GM12878 (cell line): ENCODE data around the gene MYO1E. TPM values are rescaled to one million over a fixed set of nuclear protein-coding genes. Genes with fewer than 3 reads are reported as not detected.

Experiments
- ATAC-seq: fragments of 200-7000 bp; cut with Tn5 transposase; 3 replicates; pipeline ENCODE4 v1.9.1; 2020; ENCODE audit warnings: mild to moderate bottlenecking, moderate library complexity
- BruUV-seq: library from RNA; stranded (reverse); fragments of 400-500 nt; replicated peaks from 2 replicates; lab custom pipeline; 2021; lab: Mats Ljungman, UMichigan
- CTCF ChIA-PET: fragments of 300-600 bp; sonication (Branson Sonifier 250); formaldehyde crosslinking; extraction: SDS; loops from one replicate; lab custom pipeline; 2021; ENCODE audit warnings: inconsistent platforms; lab: Yijun Ruan, JAX
- POLR2A ChIA-PET: fragments of 350-600 bp; formaldehyde crosslinking; extraction: SDS; loops from one replicate; lab custom pipeline; 2021; ENCODE audit warnings: inconsistent platforms; lab: Charles Lee
- RAD21 ChIA-PET: fragments of 300-600 bp; sonication (Branson Sonifier 250); formaldehyde crosslinking; loops from one replicate; lab custom pipeline; 2023; ENCODE audit warnings: antibody characterized with exemption; ENCODE audit not compliant: unreplicated experiment; lab: Charles Lee
- SMC1A ChIA-PET: fragments of 300-600 bp; sonication (Branson Sonifier 250); formaldehyde crosslinking; loops from one replicate; lab custom pipeline; 2023; ENCODE audit not compliant: unreplicated experiment, uncharacterized antibody; lab: Charles Lee
- DNase-seq: peaks from one replicate; pipeline ENCODE4 v3.0.0-alpha.2; 2011; ENCODE audit warnings: low read depth, low spot score
- FAIRE-seq: peaks from 3 replicates; lab custom pipeline; 2011; peaks lifted over from hg19 to GRCh38; lab: Jason Lieb, UNC
- H2AFZ ChIP-seq: 2 replicates; pipeline ENCODE4 v1.6.0; 2011; ENCODE audit warnings: low read depth, low read length, control low read depth; ENCODE audit not compliant: control insufficient read depth
- H3K27ac ChIP-seq: 2 replicates; pipeline ENCODE4 v1.5.1; 2011; ENCODE audit warnings: control low read depth; ENCODE audit not compliant: control insufficient read depth, insufficient read depth
- H3K27me3 ChIP-seq, 2 experiments: replicated peaks in 1 of 2; 2 replicates each; pipeline versions ENCODE4 v1.6.0 to v1.6.1; 2011; ENCODE audit warnings: low read length in 1 of 2; ENCODE audit not compliant: control insufficient read depth in 2 of 2, insufficient read depth in 2 of 2
- H3K36me3 ChIP-seq, 2 experiments: 2 replicates each; pipeline ENCODE4 v1.5.1; 2011; ENCODE audit warnings: low read length in 1 of 2; ENCODE audit not compliant: control insufficient read depth in 2 of 2, insufficient read depth in 2 of 2
- H3K4me1 ChIP-seq: 2 replicates; pipeline ENCODE4 v1.6.1; 2011; ENCODE audit warnings: mild to moderate bottlenecking, low read length, moderate library complexity, mixed read lengths; ENCODE audit not compliant: control insufficient read depth, insufficient read depth
- H3K4me2 ChIP-seq: 2 replicates; pipeline ENCODE4 v1.6.0; 2011; ENCODE audit warnings: control low read depth; ENCODE audit not compliant: control insufficient read depth, insufficient read depth
- H3K4me3 ChIP-seq: fragments of 200-600 bp; sonication (generic); 2 replicates; pipeline ENCODE4 v1.5.1; 2016
- H3K79me2 ChIP-seq: 2 replicates; pipeline ENCODE4 v1.6.0; 2011; ENCODE audit warnings: low read length; ENCODE audit not compliant: control insufficient read depth, insufficient read depth
- H3K9ac ChIP-seq: 2 replicates; pipeline ENCODE4 v1.8.0; 2011; ENCODE audit warnings: low read length, control low read depth, mixed read lengths; ENCODE audit not compliant: control insufficient read depth, insufficient read depth
- H3K9me3 ChIP-seq: replicated peaks from 3 replicates; pipeline ENCODE4 v1.5.1; 2011; ENCODE audit warnings: mild to moderate bottlenecking, low read length; ENCODE audit not compliant: control insufficient read depth, insufficient read depth
- H4K20me1 ChIP-seq: 2 replicates; pipeline ENCODE4 v1.6.0; 2011; ENCODE audit not compliant: control insufficient read depth, insufficient read depth
- BRCA1 ChIP-seq: IDR thresholded peaks from 2 replicates; pipeline ENCODE4 v1.6.1; 2011; ENCODE audit warnings: low read depth, low read length, improper control_type of control experiment
- EED ChIP-seq: sonication (generic); IDR thresholded peaks from 2 replicates; pipeline ENCODE4 v1.6.1; 2016; ENCODE audit warnings: antibody characterized with exemption, low read depth
- ETV6 ChIP-seq, 2 experiments: fragments of 450-650 bp in 1 of 2; IDR thresholded peaks in 1 of 2; conservative IDR thresholded peaks in 1 of 2; 2 replicates each; pipeline ENCODE4 v1.6.1; 2014; ENCODE audit warnings: antibody characterized with exemption in 1 of 2, borderline replicate concordance in 1 of 2, low read depth in 1 of 2, mild to moderate bottlenecking in 1 of 2, moderate library complexity in 1 of 2
- GABPA ChIP-seq: IDR thresholded peaks from 2 replicates; pipeline ENCODE4 v1.6.1; 2014; ENCODE audit warnings: antibody characterized with exemption, low read depth, mild to moderate bottlenecking, inconsistent platforms
- HDAC6 ChIP-seq: fragments of 200-600 bp; sonication (generic); IDR thresholded peaks from one replicate; pipeline ENCODE4 v1.8.0; 2017; ENCODE audit warnings: antibody characterized with exemption; ENCODE audit not compliant: unreplicated experiment
- IKZF1 ChIP-seq: fragments of 450-650 bp; conservative IDR thresholded peaks from 2 replicates; pipeline ENCODE4 v1.6.1; 2017; ENCODE audit warnings: antibody characterized with exemption, mild to moderate bottlenecking
- IKZF2 ChIP-seq, 2 experiments: fragments of 450-650 bp; IDR thresholded peaks; 2 replicates each; pipeline ENCODE4 v1.6.1; 2017; ENCODE audit warnings: mild to moderate bottlenecking in 2 of 2, moderate library complexity in 2 of 2
- PML ChIP-seq: IDR thresholded peaks from 2 replicates; pipeline ENCODE4 v1.6.1; 2012; ENCODE audit warnings: low read length, inconsistent platforms
- WGBS: methylation state at CpG from one replicate; pipeline ENCODE4 v1.1.6; 2016; ENCODE audit warnings: low lambda C conversion rate; ENCODE audit not compliant: insufficient replicate concordance, insufficient coverage; ENCODE audit errors: missing lambda C conversion rate; 5-methylcytosine and 5-hydroxymethylcytosine counted together
- in situ Hi-C: fragments of 300-500 bp; cut with MboI; formaldehyde crosslinking; loops from 9 replicates; pipeline ENCODE4 v1.14.3; 2018; ENCODE audit warnings: mixed read lengths
- intact Hi-C: fragments of 100-400 bp; cut with micrococcal nuclease; formaldehyde crosslinking; loops from one replicate; pipeline ENCODE4 v1.14.2; 2022; ENCODE audit not compliant: unreplicated experiment
- polyA plus RNA-seq, 11 experiments: library from polyadenylated mRNA; depleted of rRNA in 4 of 11; unstranded in 6 of 11; stranded (reverse) in 5 of 11; fragments of >200 nt; fragmentation: Nextera tagmentation in 4 of 11; fragmentation: Illumina TruSeq in 1 of 11; extraction: Ambion mirVana in 4 of 11; extraction: Trizol in 1 of 11; gene quantifications; 1 replicate in 1 of 11; 2 replicates in 10 of 11; pipeline versions ENCODE4 v1.2.1 to v1.2.3, GENCODE V29; 2011 to 2016; ENCODE audit warnings: inconsistent platforms in 2 of 11, missing spikeins in 2 of 11, low read depth in 1 of 11
- total RNA-seq, 4 experiments: library from RNA; depleted of rRNA in 3 of 4; stranded (reverse); fragments of >200 nt in 3 of 4; fragmentation: Illumina TruSeq in 1 of 4; extraction: Trizol in 1 of 4; gene quantifications; 2 replicates each; pipeline versions ENCODE4 v1.2.1 to v1.2.3, GENCODE V29; 2013 to 2021
- TF ChIP-seq, protein P1 (sequence below): IDR thresholded peaks from 2 replicates; pipeline ENCODE4 v1.6.1; 2011; ENCODE audit warnings: low read depth, low read length, improper control_type of control experiment, borderline replicate concordance
- TF ChIP-seq, protein P2 (sequence below): fragments of 450-650 bp; IDR thresholded peaks from 2 replicates; pipeline ENCODE4 v1.6.1; 2017; ENCODE audit warnings: low read depth, mild to moderate bottlenecking, moderate library complexity

MYO1E gene
- total and polyA plus RNA-seq, 10 of the 15 experiments (the other 5 are each of a cell fraction or from before 2014, with no cell fraction given): 10.3 to 266 (median 64.9) TPM

DNA sequence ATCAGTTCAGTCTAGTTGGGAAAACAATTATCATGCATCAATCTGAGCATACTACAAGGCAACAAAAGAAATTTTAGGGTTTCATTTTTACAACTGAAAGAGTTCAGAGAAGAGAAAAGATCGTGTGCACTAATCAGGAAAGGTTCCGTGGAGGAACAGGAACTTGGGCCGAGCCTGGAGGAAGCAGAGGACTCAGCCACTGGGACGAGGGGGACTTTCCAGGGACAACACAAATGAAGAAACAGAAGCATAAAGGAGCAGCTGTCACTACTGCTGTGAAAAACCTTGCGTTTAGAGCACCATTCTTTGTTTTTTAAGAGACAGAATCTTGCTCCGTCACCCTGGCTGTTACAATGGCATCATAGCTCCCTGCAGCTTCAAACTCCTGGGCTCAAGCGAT is 60.5 kb downstream of the MYO1E start:
- POLR2A ChIA-PET: interaction anchor here (0.6 to 1.7 kb wide), 3 partner anchors 12 to 18 kb away, joined by 3 to 6 read pairs (median 3); no protein-coding TSS in a partner anchor
- H3K9ac ChIP-seq: peak overlapping the region; percentile 28; the same call in 1 of the 2 replicates
- peak overlapping the region; percentile 80 for H3K27ac ChIP-seq
- FAIRE-seq (no peak), DNase-seq (no peak), ATAC-seq (peak; percentile 8; the same call in 2 of the 3 replicates)
- H3K4me1 ChIP-seq: peaks cover 60% of the 10 kb centered on the region
- WGBS: 17% methylated on average over 7 of the region's 7 CpGs
- intact Hi-C loops (no loop called here), in situ Hi-C loops (no loop called here)
- peaks cover 87% of the 10 kb centered on the region for H3K79me2 ChIP-seq
- no peaks in the 10 kb centered on the region for H4K20me1 ChIP-seq
- no peak overlapping the region for H2AFZ ChIP-seq
- peak overlapping the region; percentile 88 for H3K4me2 ChIP-seq
- SMC1A ChIA-PET: interaction anchor here (1.2 to 2.3 kb wide), 3 partner anchors 9 to 98 kb away, joined by 3 to 13 read pairs (median 7); no protein-coding TSS in a partner anchor
- peak overlapping the region; percentile 53 for H3K4me3 ChIP-seq
- peaks cover under 1 to 8% of the 10 kb centered on the region in 2 experiments; a peak in 2 of 4 replicates for H3K36me3 ChIP-seq
- RAD21 ChIA-PET: interaction anchor here (6.2 kb wide), 1 partner anchor 13 kb away, joined by 44 read pairs; no protein-coding TSS in a partner anchor
- H3K27me3 ChIP-seq: no peaks in the 10 kb centered on the region
- peak; percentile 46; the same call in 1 of the 2 replicates for TF ChIP-seq GABPA
- TF ChIP-seq EED: peak; percentile 93
- TF ChIP-seq IKZF1: peak; percentile 44
- TF ChIP-seq HDAC6: no peak
- no peak for TF ChIP-seq PML
- peak in 1 of 2 experiments; percentile 59; a peak in 2 of 4 replicates for TF ChIP-seq IKZF2 (IDR thresholded peaks at IDR 0.05)
- TF ChIP-seq ETV6 (conservative IDR thresholded peaks at IDR 0.05 in 1 of 2, IDR thresholded peaks at IDR 0.05 in 1 of 2; ENCODE audit: borderline replicate concordance in 1 of 2, low read depth in 1 of 2): peak in 1 of 2 experiments; percentile 50; a peak in 1 of 4 replicates
- TF ChIP-seq BRCA1: no peak
- TF ChIP-seq, protein P1, sequence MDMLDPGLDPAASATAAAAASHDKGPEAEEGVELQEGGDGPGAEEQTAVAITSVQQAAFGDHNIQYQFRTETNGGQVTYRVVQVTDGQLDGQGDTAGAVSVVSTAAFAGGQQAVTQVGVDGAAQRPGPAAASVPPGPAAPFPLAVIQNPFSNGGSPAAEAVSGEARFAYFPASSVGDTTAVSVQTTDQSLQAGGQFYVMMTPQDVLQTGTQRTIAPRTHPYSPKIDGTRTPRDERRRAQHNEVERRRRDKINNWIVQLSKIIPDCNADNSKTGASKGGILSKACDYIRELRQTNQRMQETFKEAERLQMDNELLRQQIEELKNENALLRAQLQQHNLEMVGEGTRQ: no peak
- TF ChIP-seq, protein P2, sequence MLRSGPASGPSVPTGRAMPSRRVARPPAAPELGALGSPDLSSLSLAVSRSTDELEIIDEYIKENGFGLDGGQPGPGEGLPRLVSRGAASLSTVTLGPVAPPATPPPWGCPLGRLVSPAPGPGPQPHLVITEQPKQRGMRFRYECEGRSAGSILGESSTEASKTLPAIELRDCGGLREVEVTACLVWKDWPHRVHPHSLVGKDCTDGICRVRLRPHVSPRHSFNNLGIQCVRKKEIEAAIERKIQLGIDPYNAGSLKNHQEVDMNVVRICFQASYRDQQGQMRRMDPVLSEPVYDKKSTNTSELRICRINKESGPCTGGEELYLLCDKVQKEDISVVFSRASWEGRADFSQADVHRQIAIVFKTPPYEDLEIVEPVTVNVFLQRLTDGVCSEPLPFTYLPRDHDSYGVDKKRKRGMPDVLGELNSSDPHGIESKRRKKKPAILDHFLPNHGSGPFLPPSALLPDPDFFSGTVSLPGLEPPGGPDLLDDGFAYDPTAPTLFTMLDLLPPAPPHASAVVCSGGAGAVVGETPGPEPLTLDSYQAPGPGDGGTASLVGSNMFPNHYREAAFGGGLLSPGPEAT: peak; percentile 77
- TF ChIP-seq, all 136 proteins: peak for 6
- no TSS peak for BruUV-seq
- H3K9me3 ChIP-seq: no peaks in the 10 kb centered on the region; the same call in 1 of the 3 replicates
- CTCF ChIA-PET: interaction anchor here (1.1 to 3.2 kb wide), 2 partner anchors 12 to 23 kb away, joined by 3 to 15 read pairs; no protein-coding TSS in a partner anchor
